ENCODE data around the gene RPS6KB2. TPM values are rescaled to one million over a fixed set of nuclear protein-coding genes. Genes with fewer than 3 reads are reported as not detected.

The RPS6KB2 gene
- total RNA-seq: 30.8 TPM

DNA sequence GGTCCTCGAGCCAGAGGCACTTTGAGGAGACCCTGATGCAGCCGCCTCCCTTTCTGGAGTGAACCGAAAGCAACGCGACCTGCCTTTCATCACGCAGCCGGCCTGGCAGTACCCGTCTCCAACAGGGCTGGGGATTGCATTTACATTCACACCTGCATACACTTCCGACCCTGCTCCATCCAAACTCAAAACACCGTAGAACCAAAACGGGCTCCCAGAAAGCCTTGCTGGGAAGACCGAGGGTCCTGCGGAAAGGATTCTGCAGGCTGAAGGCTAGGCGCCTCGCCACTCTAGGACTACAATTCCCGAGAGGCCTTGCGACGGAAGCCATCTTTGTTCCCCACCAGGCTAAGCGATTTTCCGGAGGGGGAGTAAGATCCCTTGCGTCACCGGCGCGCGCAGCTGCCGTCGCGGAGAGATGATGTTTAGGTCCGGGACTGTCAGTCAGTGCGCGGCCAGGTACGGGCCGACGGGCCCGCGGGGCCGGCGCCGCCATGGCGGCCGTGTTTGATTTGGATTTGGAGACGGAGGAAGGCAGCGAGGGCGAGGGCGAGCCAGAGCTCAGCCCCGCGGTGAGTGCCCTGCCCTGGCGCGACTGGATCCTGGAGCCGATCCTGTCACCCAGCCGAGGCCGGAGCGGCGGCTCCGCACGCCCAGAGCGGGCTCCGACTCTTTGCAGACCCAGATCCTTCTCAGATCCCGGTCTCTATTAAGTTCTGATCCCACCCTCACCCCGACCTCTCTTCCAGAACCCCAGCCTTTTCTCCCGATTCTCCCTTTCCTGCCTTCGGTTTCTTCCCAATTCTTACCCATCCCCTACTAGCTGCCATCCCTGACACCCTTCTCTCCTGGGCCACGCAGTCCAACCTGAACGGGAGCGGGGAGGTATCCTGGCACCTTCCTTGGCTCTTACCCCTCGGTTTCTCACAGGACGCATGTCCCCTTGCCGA lies at the start of gene RPS6KB2:
RPS6KB2 (plus strand) TSS at position 443 of the 950 bp plus-strand sequence; CDS start at position 495, 52 bp downstream.
- ATAC-seq (peak; percentile 95), DNase-seq (ENCODE audit: low spot score) (peak; percentile 100)
- intact Hi-C loops (cut with DNase I): no loop called here

DNA sequence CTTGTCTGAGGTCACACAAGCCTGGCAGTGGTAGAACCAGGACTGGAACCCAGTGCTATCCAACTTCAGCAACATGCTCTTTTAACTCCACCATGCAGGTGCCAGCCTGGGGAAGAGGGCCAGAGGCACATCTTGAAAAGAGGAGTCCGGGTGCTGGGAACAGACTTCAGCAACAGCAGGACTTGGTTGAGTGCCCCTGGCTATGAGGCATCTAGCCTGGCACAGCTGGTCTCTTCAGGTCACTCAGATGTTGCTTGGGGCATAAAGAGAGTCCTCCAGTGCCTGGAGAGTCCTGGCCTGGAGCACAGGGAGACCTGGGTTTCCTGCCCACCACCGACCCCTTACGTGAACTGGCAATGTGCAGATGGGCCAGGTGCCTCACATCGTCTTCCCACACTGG lies 49.8 kb upstream of the RPS6KB2 start:
- intact Hi-C loops (cut with DNase I): no loop called here
- ATAC-seq: no peak
- no peak for DNase-seq (ENCODE audit: low spot score)

DNA sequence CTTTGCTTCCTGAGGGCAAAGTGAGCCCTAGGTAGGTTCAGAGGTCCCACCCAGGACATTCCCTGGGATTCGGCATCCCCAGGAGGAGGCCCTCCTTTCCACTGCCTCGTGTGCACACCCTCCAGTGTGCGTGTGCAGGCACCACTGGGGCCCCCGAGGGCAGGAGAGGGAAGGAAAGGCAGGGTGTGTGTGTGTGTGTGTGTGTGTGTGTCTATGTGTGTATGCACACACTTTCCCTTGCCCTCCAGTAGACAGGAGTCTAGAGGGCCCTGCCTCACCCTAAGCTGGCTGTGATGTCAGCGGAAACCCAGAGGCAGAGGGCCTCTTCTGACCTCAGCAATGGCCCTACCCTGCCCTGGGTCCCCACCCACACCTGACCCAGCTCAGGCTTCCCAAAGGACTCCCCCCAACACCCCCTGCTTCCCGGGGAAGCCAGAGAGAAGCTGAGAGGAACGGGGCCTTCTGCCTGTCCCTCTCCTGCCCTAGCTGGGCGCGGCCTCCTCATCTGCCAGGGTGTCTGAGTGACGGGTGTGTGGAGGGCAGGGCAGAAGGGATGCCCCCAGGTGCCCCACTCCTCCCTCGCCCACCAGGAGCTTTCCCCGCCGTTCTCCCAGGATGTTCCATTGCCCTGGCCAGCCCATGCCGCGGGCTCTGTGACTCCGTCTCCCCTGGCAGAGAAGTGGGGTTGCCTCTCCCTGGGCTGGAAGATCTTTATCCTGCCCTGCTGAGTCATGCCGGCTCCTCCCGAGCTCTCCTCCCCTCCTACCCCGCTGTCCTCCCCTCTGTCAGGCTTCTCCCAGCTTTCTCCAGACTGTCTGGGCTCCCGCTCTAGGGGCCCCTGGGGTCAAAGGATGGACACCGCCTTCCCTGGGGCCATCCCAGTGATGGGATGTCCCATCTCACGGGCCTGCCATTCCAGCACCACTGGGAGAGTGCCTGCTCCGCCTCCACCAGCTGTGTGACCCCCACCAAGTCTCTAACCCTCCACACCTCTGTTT lies 48.9 kb upstream of the RPS6KB2 start:
- DNase-seq (ENCODE audit: low spot score): no peak
- peak; percentile 16 for ATAC-seq
- intact Hi-C loops (cut with DNase I): no loop called here

DNA sequence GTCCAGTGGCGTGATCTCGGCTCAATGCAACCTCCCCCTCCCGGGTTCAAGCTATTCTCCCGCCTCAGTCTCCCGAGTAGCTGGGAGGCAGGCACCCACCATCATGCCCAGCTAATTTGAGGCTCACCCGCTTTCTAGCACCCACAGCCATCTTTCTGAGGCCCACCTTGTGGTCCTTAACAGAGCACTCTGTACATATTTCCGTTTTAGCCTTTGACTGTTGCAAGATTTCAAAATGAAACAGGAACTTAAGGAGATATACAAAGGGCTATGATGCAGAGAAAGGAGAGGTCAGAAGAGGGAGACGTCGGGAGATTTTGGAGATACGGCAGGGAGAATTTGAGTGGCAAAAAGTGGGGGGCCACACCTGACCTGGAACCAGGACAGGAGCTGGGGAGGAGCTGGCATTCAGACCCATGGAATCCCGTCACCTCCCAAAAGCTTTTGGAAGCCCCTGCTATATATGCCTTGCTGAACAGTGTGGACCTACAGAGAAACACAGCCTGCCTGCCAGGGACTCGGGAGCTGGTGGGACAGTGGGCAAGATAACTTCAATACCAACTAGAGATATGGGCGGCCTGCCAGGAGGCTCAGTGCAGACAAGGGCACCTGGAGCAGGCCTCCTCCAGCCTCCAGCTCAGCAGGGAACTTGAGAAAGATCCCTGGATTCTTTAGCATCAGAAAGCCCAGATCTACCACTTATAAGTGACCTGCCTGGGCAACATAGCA lies 46.9 kb upstream of the RPS6KB2 start:
- DNase-seq (ENCODE audit: low spot score): peak; percentile 71

GRCh38 chr11:67382276-67383136 lies 45.8 kb upstream of the RPS6KB2 start:
- intact Hi-C loops (cut with DNase I): loop anchor here (2.0 kb wide), 1 partner anchor 28 kb away; no protein-coding TSS in a partner anchor
- ATAC-seq: peak; percentile 85
- peak; percentile 91 for DNase-seq (ENCODE audit: low spot score)

More for the DNA sequence above, 46.9 kb upstream of the RPS6KB2 start:
- intact Hi-C loops (cut with DNase I): no loop called here
- no peak for ATAC-seq

GRCh38 chr11:67384851-67385366 lies 43.4 kb upstream of the RPS6KB2 start:
- intact Hi-C loops (cut with DNase I): no loop called here
- DNase-seq (ENCODE audit: low spot score) (no peak), ATAC-seq (no peak)

- intact Hi-C loops (cut with DNase I): no loop called here
- ATAC-seq: no peak
- DNase-seq (ENCODE audit: low spot score): no peak
Observed at GRCh38 chr11:67387069-67387468, 41.2 kb upstream of the RPS6KB2 start.

DNA sequence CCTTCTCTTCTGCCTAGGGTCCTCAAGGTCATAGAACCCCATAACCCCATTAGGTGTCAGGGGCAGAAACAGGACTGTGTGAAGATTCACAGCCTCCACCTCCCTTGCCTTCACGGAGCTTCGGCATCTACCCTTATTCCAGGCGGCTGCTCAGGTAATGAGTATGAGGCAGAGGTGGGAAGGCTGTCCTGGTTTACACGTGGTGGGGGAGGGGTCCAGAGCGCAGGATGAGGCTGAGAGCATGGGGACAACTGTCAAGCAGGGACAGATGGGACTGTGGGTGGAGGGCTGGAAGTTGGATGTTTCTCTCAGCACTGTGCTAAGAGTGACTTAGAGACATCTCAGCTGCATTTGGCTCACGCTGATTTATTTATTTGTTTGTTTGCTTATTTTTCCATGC lies 40.8 kb upstream of the RPS6KB2 start:
- intact Hi-C loops (cut with DNase I): no loop called here
- no peak for DNase-seq (ENCODE audit: low spot score)

DNA sequence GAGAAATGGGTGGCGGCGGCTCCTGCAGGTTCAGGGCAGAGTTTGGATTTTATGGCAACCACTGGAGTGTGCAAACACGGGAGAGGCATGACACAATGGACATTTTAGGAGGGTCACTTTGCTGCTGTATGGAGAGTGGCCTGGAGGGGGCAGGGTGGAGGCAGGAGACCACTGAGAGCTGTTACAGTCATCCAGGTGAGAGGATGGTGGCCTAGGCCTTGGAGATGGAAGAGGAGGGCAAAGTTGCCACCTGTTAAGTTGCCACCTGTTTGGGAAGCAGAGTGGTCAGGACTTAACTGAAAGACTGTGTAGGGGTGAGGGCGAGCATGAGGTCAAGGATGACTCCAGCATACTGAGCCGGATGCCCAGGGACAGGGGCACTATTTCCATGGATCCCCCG lies 38.8 kb upstream of the RPS6KB2 start:
- ATAC-seq (no peak), DNase-seq (ENCODE audit: low spot score) (no peak)
- intact Hi-C loops (cut with DNase I): no loop called here

More for the DNA sequence above, 40.8 kb upstream of the RPS6KB2 start:
- ATAC-seq: no peak

- intact Hi-C loops (cut with DNase I): no loop called here
Observed at GRCh38 chr11:67390947-67391303, 37.4 kb upstream of the RPS6KB2 start.

GRCh38 chr11:67391304-67392182 lies 36.8 kb upstream of the RPS6KB2 start, which contains the start of gene RAD9A:
Gene RAD9A (plus strand): TSS chr11:67391986. CDS start chr11:67392045, 59 bp downstream.
- ATAC-seq (peak; percentile 90), DNase-seq (ENCODE audit: low spot score) (peak; percentile 98)
- intact Hi-C loops (cut with DNase I): no loop called here

More at GRCh38 chr11:67390947-67391303, 37.4 kb upstream of the RPS6KB2 start:
- no peak for DNase-seq (ENCODE audit: low spot score)
- no peak for ATAC-seq

DNA sequence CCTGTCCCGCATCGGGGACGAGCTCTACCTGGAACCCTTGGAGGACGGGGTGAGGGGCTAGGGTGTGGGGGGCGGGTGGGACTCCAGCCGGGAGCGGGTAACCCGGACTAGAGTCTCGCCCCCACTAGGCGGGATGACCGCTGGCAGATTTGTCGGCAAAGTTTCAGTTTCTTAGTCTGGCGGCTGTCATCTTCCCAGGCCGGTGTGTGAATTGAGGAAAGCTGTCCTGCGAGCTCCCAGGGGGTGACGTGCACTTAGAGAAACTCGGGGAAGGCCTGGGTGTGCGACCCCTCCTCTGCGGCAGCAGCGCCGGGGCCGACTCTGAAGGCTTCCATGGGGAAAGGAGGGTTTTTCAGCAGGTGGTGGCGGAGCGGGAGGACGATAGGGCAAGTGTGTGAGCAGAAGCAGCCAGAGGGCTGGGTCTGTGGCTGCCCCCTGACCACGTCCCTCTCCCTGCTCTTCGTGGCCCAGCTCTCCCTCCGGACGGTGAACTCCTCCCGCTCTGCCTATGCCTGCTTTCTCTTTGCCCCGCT lies 36.0 kb upstream of the RPS6KB2 start:
- DNase-seq (ENCODE audit: low spot score): no peak
- ATAC-seq: peak; percentile 1
- intact Hi-C loops (cut with DNase I): no loop called here

DNA sequence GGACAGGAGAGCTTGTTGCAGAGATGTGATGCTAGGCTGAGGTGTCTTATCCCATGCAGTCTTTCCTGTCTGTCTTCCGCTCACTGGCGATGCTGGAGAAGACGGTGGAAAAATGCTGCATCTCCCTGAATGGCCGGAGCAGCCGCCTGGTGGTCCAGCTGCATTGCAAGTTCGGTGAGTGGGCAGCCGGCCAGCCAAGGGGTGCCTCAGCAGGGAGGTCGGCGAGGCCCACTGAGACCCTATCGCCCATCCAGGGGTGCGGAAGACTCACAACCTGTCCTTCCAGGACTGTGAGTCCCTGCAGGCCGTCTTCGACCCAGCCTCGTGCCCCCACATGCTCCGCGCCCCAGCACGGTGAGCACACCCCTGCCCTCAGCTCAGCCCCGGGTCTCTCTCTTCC lies 34.9 kb upstream of the RPS6KB2 start:
- intact Hi-C loops (cut with DNase I): no loop called here

GRCh38 chr11:67393990-67394389 lies 34.3 kb upstream of the RPS6KB2 start:
- intact Hi-C loops (cut with DNase I): no loop called here
- no peak for ATAC-seq

More for the DNA sequence above, 34.9 kb upstream of the RPS6KB2 start:
- DNase-seq (ENCODE audit: low spot score) (no peak), ATAC-seq (no peak)

GRCh38 chr11:67395555-67396258 lies 32.6 kb upstream of the RPS6KB2 start:
- DNase-seq (ENCODE audit: low spot score) (no peak), ATAC-seq (no peak)
- intact Hi-C loops (cut with DNase I): loop anchor here (5.0 kb wide), 1 partner anchor 107 kb away; no protein-coding TSS in a partner anchor

More at GRCh38 chr11:67393990-67394389, 34.3 kb upstream of the RPS6KB2 start:
- DNase-seq (ENCODE audit: low spot score): no peak

- ATAC-seq: no peak
- intact Hi-C loops (cut with DNase I): loop anchor here (5.0 kb wide), 1 partner anchor 106 kb away; no protein-coding TSS in a partner anchor
Observed at GRCh38 chr11:67396259-67396581, 32.1 kb upstream of the RPS6KB2 start.

More at GRCh38 chr11:67396259-67396581, 32.1 kb upstream of the RPS6KB2 start:
- DNase-seq (ENCODE audit: low spot score): no peak
